GM18505 (cell line): Measurements from ENCODE around the gene SP2.
A peak's percentile ranks its signal among the peaks of the same experiment; 100 is the strongest.

Experiments
- ATAC-seq: cut with Tn5 transposase; IDR thresholded peaks from one replicate; pipeline ENCODE4 v1.9.1; 2021; ENCODE audit not compliant: unreplicated experiment
- POLR2A ChIP-seq: IDR thresholded peaks from 4 replicates; pipeline ENCODE4 v1.6.1; 2011; ENCODE audit warnings: borderline replicate concordance; ENCODE audit not compliant: insufficient read depth, insufficient read length; ENCODE audit errors: extremely low read depth

The SP2 gene

DNA sequence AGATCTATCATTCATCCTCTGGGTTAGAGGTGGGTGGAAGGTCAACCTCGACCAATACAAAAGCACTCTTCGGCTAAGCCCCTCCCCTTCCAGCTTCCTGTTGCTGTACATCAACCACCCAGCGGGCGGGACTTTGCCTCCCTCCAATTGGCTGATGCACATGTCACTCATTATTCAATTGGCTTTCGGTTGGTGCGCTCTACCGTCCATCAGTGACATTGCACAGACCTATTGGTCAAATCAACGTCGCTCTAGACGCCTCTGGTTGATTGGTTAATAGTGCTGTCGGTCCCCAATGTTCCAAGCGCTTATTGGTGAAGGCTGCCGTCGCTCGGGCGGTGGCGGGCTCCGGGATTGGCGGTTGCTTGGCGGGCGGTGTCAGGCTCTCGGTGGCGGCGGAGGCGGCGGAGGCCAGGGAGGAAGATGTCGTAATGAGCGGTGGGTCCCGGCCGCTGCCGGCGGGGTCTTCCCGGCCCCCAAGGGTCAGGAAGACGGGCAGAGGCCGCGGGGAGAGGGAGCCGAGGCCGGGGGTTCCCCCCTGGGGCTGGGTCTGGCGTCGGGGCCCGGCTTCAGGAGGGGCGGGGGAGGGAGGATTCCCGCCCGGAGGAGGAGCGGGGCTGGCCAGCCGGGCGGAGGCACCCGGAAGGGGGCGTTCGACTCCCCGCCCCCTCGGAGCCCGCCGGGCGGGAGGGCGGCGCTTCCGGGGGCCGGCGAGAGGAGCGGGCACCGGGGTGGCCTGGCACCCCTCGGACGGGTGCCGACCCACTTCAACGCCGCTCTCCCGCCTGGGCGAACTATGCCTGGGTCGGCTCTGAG is at the start of gene SP2:
Gene SP2, plus strand, starts transcription at position 381 of the 816 bp plus-strand sequence. Its CDS starts 51 bp downstream, at position 432.
- TF ChIP-seq POLR2A = peak; percentile 80
- peak; percentile 81 for ATAC-seq

GRCh38 chr17:47846716-47847340 is 49.2 kb upstream of the SP2 start:
- TF ChIP-seq POLR2A = no peak
- no peak for ATAC-seq

GRCh38 chr17:47847341-47848197 is 48.5 kb upstream of the SP2 start:
- TF ChIP-seq POLR2A = no peak
- no peak for ATAC-seq

DNA sequence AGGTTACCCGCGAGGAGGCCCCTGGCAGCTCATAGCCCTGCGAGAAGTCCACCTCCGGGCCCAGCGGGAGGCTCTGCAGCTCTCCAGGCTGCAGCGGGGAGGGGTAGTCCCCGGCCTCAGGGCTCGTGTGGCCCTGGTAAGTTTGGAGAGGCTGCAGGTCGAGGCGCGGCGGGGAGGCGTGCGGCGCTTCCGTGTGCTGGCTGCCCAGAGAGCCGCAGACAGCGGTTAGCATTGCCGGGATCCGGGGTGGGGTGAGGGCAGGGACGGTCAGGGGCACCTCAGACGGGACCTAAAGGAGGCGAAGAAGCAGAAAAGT is 47.9 kb upstream of the SP2 start:
- TF ChIP-seq POLR2A = no peak
- ATAC-seq = no peak

- TF ChIP-seq POLR2A = no peak
- ATAC-seq = no peak
Observed at GRCh38 chr17:47850373-47850691, 45.7 kb upstream of the SP2 start.

GRCh38 chr17:47850692-47851573 is 45.1 kb upstream of the SP2 start, which contains the start of gene SP6:
Gene SP6 (minus strand): TSS chr17:47851163. CDS start chr17:47848429, 2,734 bp downstream.
- ATAC-seq = no peak
- TF ChIP-seq POLR2A = no peak

DNA sequence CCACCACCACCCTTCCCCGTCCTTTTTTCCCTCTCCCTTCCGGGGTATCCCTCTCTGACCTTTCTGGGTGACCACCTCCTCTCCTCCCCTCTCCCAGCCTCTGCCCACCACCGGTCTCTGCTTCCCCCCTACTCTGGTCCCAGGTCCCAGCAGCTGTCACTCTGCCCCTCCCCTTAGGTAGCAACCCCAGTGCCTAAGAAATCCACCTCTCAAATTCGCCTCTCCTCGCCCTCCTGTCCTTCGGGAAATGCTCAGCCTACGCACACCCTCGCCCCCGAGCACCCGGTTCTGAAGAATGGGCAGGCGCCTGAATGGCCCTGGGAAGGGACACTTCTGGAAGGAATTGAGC is 44.3 kb upstream of the SP2 start:
- no peak for TF ChIP-seq POLR2A
- no peak for ATAC-seq

DNA sequence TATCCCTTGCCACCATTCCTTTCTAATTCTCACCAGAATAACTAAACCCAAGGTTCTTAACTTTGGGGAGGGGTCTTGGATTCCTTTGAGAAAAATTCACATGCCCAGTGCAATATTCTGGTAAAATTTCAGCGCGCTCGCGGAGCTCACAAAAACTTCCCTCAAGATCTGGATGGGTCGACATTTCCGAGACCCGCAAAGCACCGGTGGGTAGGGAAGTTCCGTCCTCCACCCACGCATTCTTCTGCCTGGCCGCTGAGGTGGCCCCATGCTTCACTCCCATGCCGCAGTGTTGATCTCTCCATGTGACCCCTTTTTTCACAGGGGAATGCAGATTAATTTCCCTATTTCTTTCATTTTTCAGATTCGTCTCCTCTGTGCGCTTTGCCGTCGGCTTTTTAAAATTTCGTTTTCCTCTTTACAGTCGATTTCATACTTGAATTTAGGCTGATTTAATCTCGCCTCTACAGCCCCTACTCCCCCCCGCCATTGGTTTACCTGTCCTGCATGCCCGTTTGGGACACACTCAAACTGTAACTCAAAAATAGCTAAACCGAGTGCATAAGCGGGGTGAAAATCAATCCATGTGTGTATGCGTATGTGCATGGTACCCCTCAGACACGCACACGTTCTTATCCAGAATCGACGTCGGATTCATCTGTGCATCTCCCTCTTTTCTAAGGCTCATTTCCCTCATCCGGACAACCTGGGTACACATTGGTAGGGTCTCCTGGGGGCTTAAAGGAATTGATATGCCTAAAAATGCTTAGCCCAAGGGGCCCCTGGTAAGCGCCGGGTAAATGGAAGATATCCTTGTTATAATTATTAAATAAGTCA is 43.7 kb upstream of the SP2 start:
- ATAC-seq = no peak
- TF ChIP-seq POLR2A = no peak

- no peak for ATAC-seq
- TF ChIP-seq POLR2A = no peak
Observed at GRCh38 chr17:47853616-47854015, 42.4 kb upstream of the SP2 start.

DNA sequence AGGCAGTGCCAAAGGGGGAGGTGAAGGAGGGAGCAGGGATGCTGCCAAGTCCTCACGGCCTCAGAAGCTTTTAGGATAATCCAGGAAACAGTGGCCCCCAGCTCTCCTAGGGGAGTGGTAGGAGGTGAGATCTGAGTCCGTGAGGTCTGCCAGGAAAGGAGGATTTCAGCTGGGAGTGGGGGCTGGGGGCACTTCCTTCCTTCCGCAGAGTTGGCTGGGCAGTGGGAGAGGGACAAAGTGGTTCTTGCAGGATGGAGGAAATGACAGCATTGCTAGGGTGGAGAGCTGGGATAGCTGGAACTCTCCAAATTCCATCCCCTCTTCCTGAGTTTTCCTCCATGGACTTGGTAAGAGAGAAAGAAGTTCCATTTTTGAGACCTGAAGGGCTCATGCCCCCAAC is 40.3 kb upstream of the SP2 start:
- no peak for TF ChIP-seq POLR2A
- ATAC-seq = no peak

DNA sequence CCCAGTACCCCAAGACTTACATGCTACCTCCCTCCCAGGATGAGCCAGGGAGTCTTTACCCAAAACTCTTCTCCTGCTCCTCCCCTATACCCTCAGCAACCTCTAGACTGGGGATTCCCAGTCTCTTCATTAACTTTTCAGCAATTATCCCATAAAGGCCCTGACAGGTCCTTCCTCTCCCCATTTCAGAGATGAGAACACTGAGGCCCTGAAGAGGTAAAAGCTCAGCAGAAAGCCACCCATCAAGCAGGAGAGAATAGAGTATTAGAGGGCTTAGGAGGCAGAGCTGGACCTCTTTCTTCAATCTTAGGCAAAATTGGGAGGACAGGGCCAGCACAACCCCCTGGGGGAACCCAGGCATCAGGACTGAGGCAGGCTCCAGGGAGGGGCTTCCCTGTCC is 39.2 kb upstream of the SP2 start:
- ATAC-seq = no peak
- no peak for TF ChIP-seq POLR2A

GRCh38 chr17:47857551-47858455 is 38.2 kb upstream of the SP2 start:
- TF ChIP-seq POLR2A = no peak
- no peak for ATAC-seq

- no peak for ATAC-seq
- TF ChIP-seq POLR2A = no peak
Observed at GRCh38 chr17:47860386-47860785, 35.6 kb upstream of the SP2 start.
